Measurements from ENCODE around the gene NRXN3.

The NRXN3 gene

GRCh38 chr14:79136071-79137044, 966.2 kb downstream of the NRXN3 start:
- Histone ChIP-seq H3K9me3 (ENCODE audit: insufficient read depth, low read length) (no peaks in the 10 kb centered on the region), H3K27ac (ENCODE audit: low read depth, low read length) (no peak overlapping the region), H3K79me2 (ENCODE audit: insufficient read depth, low read length) (no peaks in the 10 kb centered on the region), H3K9ac (ENCODE audit: low read length) (no peak overlapping the region), H3K9me2 (replicated peaks; ENCODE audit: insufficient read depth, low read length) (no peaks in the 10 kb centered on the region), H3F3A (ENCODE audit: insufficient read depth) (no peaks in the 10 kb centered on the region), H4K20me1 (ENCODE audit: low read depth, low read length) (no peaks in the 10 kb centered on the region), H3K27me3 (ENCODE audit: low read length) (no peaks in the 10 kb centered on the region), H3K4me3 (ENCODE audit: insufficient read depth, low read length, poor library complexity, severe bottlenecking) (no peak overlapping the region), H3K4me2 (ENCODE audit: low read depth, low read length, poor library complexity, severe bottlenecking) (no peak overlapping the region), H3K36me3 (ENCODE audit: low read length) (no peaks in the 10 kb centered on the region), H2AFZ (ENCODE audit: low read depth, low read length, severe bottlenecking) (no peak overlapping the region)
- TF ChIP-seq CTCF (IDR thresholded peaks at IDR 0.05; ENCODE audit: insufficient read depth, low read length, poor library complexity, severe bottlenecking) (no peak), EZH2phosphoT487 (conservative IDR thresholded peaks at IDR 0.05; ENCODE audit: low read length) (no peak)

- H3K27me3 ChIP-seq (ENCODE audit: low read length), result no peaks in the 10 kb centered on the region
- H4K20me1 ChIP-seq (ENCODE audit: low read depth, low read length), result no peaks in the 10 kb centered on the region
- no peak overlapping the region for H3K9ac ChIP-seq (ENCODE audit: low read length)
- no peaks in the 10 kb centered on the region for H3K9me2 ChIP-seq (replicated peaks; ENCODE audit: insufficient read depth, low read length)
- H3K4me3 ChIP-seq (ENCODE audit: insufficient read depth, low read length, poor library complexity, severe bottlenecking), result no peak overlapping the region
- H2AFZ ChIP-seq (ENCODE audit: low read depth, low read length, severe bottlenecking), result no peak overlapping the region
- no peaks in the 10 kb centered on the region for H3K79me2 ChIP-seq (ENCODE audit: insufficient read depth, low read length)
- no peaks in the 10 kb centered on the region for H3K36me3 ChIP-seq (ENCODE audit: low read length)
- H3K4me2 ChIP-seq (ENCODE audit: low read depth, low read length, poor library complexity, severe bottlenecking), result no peak overlapping the region
- no peak overlapping the region for H3K27ac ChIP-seq (ENCODE audit: low read depth, low read length)
- TF ChIP-seq EZH2phosphoT487 (conservative IDR thresholded peaks at IDR 0.05; ENCODE audit: low read length) (no peak), CTCF (IDR thresholded peaks at IDR 0.05; ENCODE audit: insufficient read depth, low read length, poor library complexity, severe bottlenecking) (no peak)
- no peaks in the 10 kb centered on the region for H3K9me3 ChIP-seq (ENCODE audit: insufficient read depth, low read length)
- no peaks in the 10 kb centered on the region for H3F3A ChIP-seq (ENCODE audit: insufficient read depth)
These were observed 966.9 kb downstream of the NRXN3 start for GRCh38 chr14:79137045-79137430.

- TF ChIP-seq EZH2phosphoT487 (conservative IDR thresholded peaks at IDR 0.05; ENCODE audit: low read length), result no peak
- no peak for TF ChIP-seq CTCF (IDR thresholded peaks at IDR 0.05; ENCODE audit: insufficient read depth, low read length, poor library complexity, severe bottlenecking)
- no peak overlapping the region for H3K9ac ChIP-seq (ENCODE audit: low read length)
- H3F3A ChIP-seq (ENCODE audit: insufficient read depth), result no peaks in the 10 kb centered on the region
- H2AFZ ChIP-seq (ENCODE audit: low read depth, low read length, severe bottlenecking), result no peak overlapping the region
- H3K4me3 ChIP-seq (ENCODE audit: insufficient read depth, low read length, poor library complexity, severe bottlenecking), result no peak overlapping the region
- no peaks in the 10 kb centered on the region for H3K9me3 ChIP-seq (ENCODE audit: insufficient read depth, low read length)
- H3K27me3 ChIP-seq (ENCODE audit: low read length), result no peaks in the 10 kb centered on the region
- H3K79me2 ChIP-seq (ENCODE audit: insufficient read depth, low read length), result no peaks in the 10 kb centered on the region
- H3K27ac ChIP-seq (ENCODE audit: low read depth, low read length), result no peak overlapping the region
- no peaks in the 10 kb centered on the region for H4K20me1 ChIP-seq (ENCODE audit: low read depth, low read length)
- H3K9me2 ChIP-seq (replicated peaks; ENCODE audit: insufficient read depth, low read length), result no peaks in the 10 kb centered on the region
- no peaks in the 10 kb centered on the region for H3K36me3 ChIP-seq (ENCODE audit: low read length)
- H3K4me2 ChIP-seq (ENCODE audit: low read depth, low read length, poor library complexity, severe bottlenecking), result no peak overlapping the region
These were observed 967.7 kb downstream of the NRXN3 start for GRCh38 chr14:79137836-79138235.
